IMR-90 (cell line): ENCODE data around the gene ANKRD40. TPM values are rescaled to one million over a fixed set of nuclear protein-coding genes. Genes with fewer than 3 reads are reported as not detected.

Experiments
- ATAC-seq: fragments of 200-7000 bp; cut with Tn5 transposase; 2 replicates; pipeline ENCODE4 v1.9.1; 2020; ENCODE audit warnings: low read depth, mild to moderate bottlenecking, moderate library complexity
- BruUV-seq: library from RNA; stranded (reverse); fragments of 400-500 nt; replicated peaks from 2 replicates; lab custom pipeline; 2021; lab: Mats Ljungman, UMichigan
- CTCF ChIA-PET: fragments of 300-600 bp; formaldehyde crosslinking; extraction: SDS; loops from one replicate; lab custom pipeline; 2021; ENCODE audit warnings: antibody characterized with exemption; lab: Yijun Ruan, JAX
- POLR2A ChIA-PET: fragments of 300-600 bp; sonication (Branson Sonifier 250); formaldehyde crosslinking; loops from one replicate; lab custom pipeline; 2022; ENCODE audit warnings: antibody characterized with exemption; ENCODE audit not compliant: unreplicated experiment; lab: Charles Lee
- DNase-seq: peaks from one replicate; pipeline ENCODE4 v3.0.0; 2013
- H2AFZ ChIP-seq: replicated peaks from 2 replicates; pipeline ENCODE3; 2013; ENCODE audit warnings: low read length, mild to moderate bottlenecking; ENCODE audit not compliant: poor library complexity
- H2AK5ac ChIP-seq: 2 replicates; pipeline ENCODE4 v1.6.1; 2013; ENCODE audit warnings: low read depth, low read length, inconsistent platforms
- H2AK9ac ChIP-seq: replicated peaks from 2 replicates; pipeline ENCODE3; 2013; ENCODE audit warnings: mild to moderate bottlenecking, low read depth, low read length, moderate library complexity; ENCODE audit not compliant: poor library complexity
- H2BK120ac ChIP-seq: 2 replicates; pipeline ENCODE4 v1.6.1; 2013; ENCODE audit warnings: low read depth, low read length, inconsistent platforms
- H2BK15ac ChIP-seq: 3 replicates; pipeline ENCODE4 v1.6.1; 2013; ENCODE audit warnings: low read depth, low read length, inconsistent platforms
- H2BK20ac ChIP-seq: 2 replicates; pipeline ENCODE4 v1.6.1; 2013; ENCODE audit warnings: low read depth, mild to moderate bottlenecking, inconsistent platforms, low read length, moderate library complexity
- H2BK5ac ChIP-seq: 2 replicates; pipeline ENCODE4 v1.6.1; 2013; ENCODE audit warnings: mild to moderate bottlenecking, low read depth, low read length, inconsistent platforms; ENCODE audit not compliant: poor library complexity, severe bottlenecking
- H3K14ac ChIP-seq: replicated peaks from 2 replicates; pipeline ENCODE4 v1.6.1; 2013; ENCODE audit warnings: low read depth, low read length, inconsistent platforms
- H3K18ac ChIP-seq: 2 replicates; pipeline ENCODE4 v1.6.1; 2013; ENCODE audit warnings: low read depth, low read length, control low read depth
- H3K23ac ChIP-seq: 2 replicates; pipeline ENCODE4 v1.6.1; 2013; ENCODE audit warnings: low read depth, low read length, inconsistent platforms
- H3K27ac ChIP-seq: 2 replicates; pipeline ENCODE4 v1.5.1; 2013; ENCODE audit warnings: mild to moderate bottlenecking, control low read depth, low read length; ENCODE audit not compliant: insufficient read depth
- H3K27me3 ChIP-seq: 2 replicates; pipeline ENCODE4 v1.6.1; 2013; ENCODE audit warnings: low read length; ENCODE audit not compliant: control insufficient read depth, insufficient read depth
- H3K36me3 ChIP-seq: 2 replicates; pipeline ENCODE4 v1.6.1; 2013; ENCODE audit warnings: low read length, mixed read lengths; ENCODE audit not compliant: control insufficient read depth, insufficient read depth
- H3K4ac ChIP-seq: 2 replicates; pipeline ENCODE4 v1.6.1; 2013; ENCODE audit warnings: low read depth, low read length, inconsistent platforms
- H3K4me1 ChIP-seq: 2 replicates; pipeline ENCODE4 v1.6.1; 2013; ENCODE audit warnings: low read length, mixed read lengths; ENCODE audit not compliant: control insufficient read depth, insufficient read depth
- H3K4me2 ChIP-seq: 2 replicates; pipeline ENCODE4 v1.6.1; 2013; ENCODE audit warnings: low read depth, mild to moderate bottlenecking, control low read depth, low read length, moderate library complexity
- H3K4me3 ChIP-seq: 2 replicates; pipeline ENCODE4 v1.5.1; 2013; ENCODE audit warnings: low read depth, mild to moderate bottlenecking, control low read depth, low read length, moderate library complexity; ENCODE audit not compliant: insufficient read depth
- H3K56ac ChIP-seq: 2 replicates; pipeline ENCODE4 v1.6.1; 2013; ENCODE audit warnings: low read length, inconsistent platforms; ENCODE audit not compliant: insufficient read depth; ENCODE audit errors: extremely low read depth
- H3K79me1 ChIP-seq, 2 experiments: 2 replicates each; pipeline ENCODE4 v1.6.1; 2013; ENCODE audit warnings: low read length in 2 of 2, inconsistent platforms in 1 of 2, low read depth in 1 of 2
- H3K9ac ChIP-seq: 2 replicates; pipeline ENCODE4 v1.6.1; 2013; ENCODE audit warnings: low read depth, low read length, control low read depth
- H3K9me1 ChIP-seq: 2 replicates; pipeline ENCODE4 v1.6.1; 2013; ENCODE audit warnings: low read length, inconsistent platforms; ENCODE audit not compliant: insufficient read depth
- H3K9me3 ChIP-seq: 2 replicates; pipeline ENCODE4 v1.6.1; 2013; ENCODE audit warnings: low read length; ENCODE audit not compliant: control insufficient read depth, insufficient read depth
- H4K20me1 ChIP-seq: 2 replicates; pipeline ENCODE4 v1.6.1; 2013; ENCODE audit warnings: low read length, inconsistent platforms; ENCODE audit not compliant: insufficient read depth
- H4K5ac ChIP-seq: 2 replicates; pipeline ENCODE4 v1.6.1; 2013; ENCODE audit warnings: mild to moderate bottlenecking, low read depth, low read length, control low read depth
- H4K8ac ChIP-seq, 2 experiments: 2 replicates each; pipeline ENCODE4 v1.6.1; 2013; ENCODE audit warnings: low read depth in 2 of 2, low read length in 2 of 2, control low read depth in 1 of 2, inconsistent platforms in 1 of 2
- H4K91ac ChIP-seq: 2 replicates; pipeline ENCODE4 v1.6.1; 2013; ENCODE audit warnings: low read depth, low read length, inconsistent platforms; ENCODE audit not compliant: insufficient read depth
- RCOR1 ChIP-seq: IDR thresholded peaks from 2 replicates; pipeline ENCODE4 v1.6.1; 2012; ENCODE audit warnings: mild to moderate bottlenecking, low read length, improper control_type of control experiment; ENCODE audit not compliant: insufficient replicate concordance
- USF2 ChIP-seq: fragments of 150-350 bp; IDR thresholded peaks from 2 replicates; pipeline ENCODE4 v1.6.1; 2017; ENCODE audit warnings: mild to moderate bottlenecking, antibody characterized with exemption, low read length, low read depth
- WGBS, 2 experiments: methylation state at CpG; one replicate each; pipeline versions ENCODE4 v1.1.5 to v1.1.7; 2013; ENCODE audit warnings: missing lambda C conversion rate in 2 of 2; ENCODE audit not compliant: insufficient read length in 1 of 2; ENCODE audit errors: extremely low coverage in 2 of 2; 5-methylcytosine and 5-hydroxymethylcytosine counted together
- dilution Hi-C: fragments of 300-500 bp; cut with HindIII; formaldehyde crosslinking; loops from one replicate; pipeline ENCODE4 v1.14.3; 2018; ENCODE audit warnings: low sequenced_read_pairs; ENCODE audit not compliant: unreplicated experiment
- in situ Hi-C: fragments of 300-500 bp; cut with MboI; formaldehyde crosslinking; loops from 3 replicates; pipeline ENCODE4 v1.14.3; 2019; ENCODE audit warnings: low sequenced_read_pairs, inconsistent platforms, mixed read lengths
- intact Hi-C: fragments of 100-400 bp; cut with micrococcal nuclease; formaldehyde crosslinking; loops from 2 replicates; pipeline ENCODE4 v1.10.0; 2022
- polyA plus RNA-seq, 3 experiments: library from polyadenylated mRNA; depleted of rRNA; stranded (reverse); fragments of >200 nt; gene quantifications; 2 replicates each; pipeline ENCODE4 v1.2.3, GENCODE V29; 2012; ENCODE audit warnings: low replicate concordance in 1 of 3
- total RNA-seq: library from RNA; depleted of rRNA; stranded (reverse); fragments of >200 nt; gene quantifications from 2 replicates; pipeline ENCODE4 v1.2.3, GENCODE V29; 2012

The ANKRD40 gene
- total and polyA plus RNA-seq, 2 of the 4 experiments (the other 2 are of a cell fraction): 23.4 to 35.8 TPM

GRCh38 chr17:50735287-50735686, 27.6 kb upstream of the ANKRD40 start:
- Histone ChIP-seq H3K36me3 (peaks cover 4% of the 10 kb centered on the region), H3K4ac (no peak overlapping the region), H3K56ac (no peak overlapping the region), H2BK120ac (no peak overlapping the region), H4K91ac (no peak overlapping the region), H2BK15ac (no peak overlapping the region), H3K4me1 (peaks cover 3% of the 10 kb centered on the region), H4K20me1 (peaks cover 77% of the 10 kb centered on the region), H2AFZ (no peak overlapping the region), H3K27me3 (no peaks in the 10 kb centered on the region), H3K4me3 (no peak overlapping the region), H3K9ac (no peak overlapping the region), H3K9me3 (no peaks in the 10 kb centered on the region), H2AK5ac (no peak overlapping the region), H3K9me1 (peaks cover 21% of the 10 kb centered on the region), H3K18ac (no peak overlapping the region), H2BK20ac (no peak overlapping the region), H3K14ac (no peak overlapping the region), H3K23ac (no peak overlapping the region), H2AK9ac (no peak overlapping the region), H3K27ac (no peak overlapping the region), H4K8ac (no peak overlapping the region), H2BK5ac (no peak overlapping the region), H4K5ac (no peak overlapping the region), H3K79me1 (peaks cover 20 to 63% of the 10 kb centered on the region in 2 experiments), H3K4me2 (no peak overlapping the region)
- no peak for ATAC-seq
- dilution Hi-C loops: no loop called here
- POLR2A ChIA-PET: no interaction called here
- no CpG with 5 or more reads among the region's 3 CpGs for WGBS, 2 experiments
- BruUV-seq: no TSS peak
- DNase-seq: no peak
- CTCF ChIA-PET: no interaction called here
- intact Hi-C loops: no loop called here
- no peak for TF ChIP-seq RCOR1
- no peak for TF ChIP-seq USF2
- in situ Hi-C loops: no loop called here
